NCI-H526 treated with DMSO at 0.1 percent for 48 hours (cell line): ENCODE results near the gene ADAMTS15.

Source experiments
- DNase-seq: peaks from one replicate; lab custom pipeline; 2025; lab: John Stamatoyannopoulos, UW

Gene ADAMTS15

GRCh38 chr11:130457623-130458409 lies 9.4 kb downstream of the ADAMTS15 start:
- DNase-seq: no peak

- no peak for DNase-seq
These were observed 9.9 kb downstream of the ADAMTS15 start for GRCh38 chr11:130458410-130458729.

- DNase-seq: no peak
These were observed 11.1 kb downstream of the ADAMTS15 start for GRCh38 chr11:130459521-130459920.

- DNase-seq: no peak
These were observed 13.8 kb downstream of the ADAMTS15 start for GRCh38 chr11:130462101-130462885.

GRCh38 chr11:130462931-130463330 lies 14.5 kb downstream of the ADAMTS15 start:
- DNase-seq: no peak

GRCh38 chr11:130464291-130464812 lies 15.9 kb downstream of the ADAMTS15 start:
- DNase-seq: no peak

- no peak for DNase-seq
These were observed 16.8 kb downstream of the ADAMTS15 start for GRCh38 chr11:130465263-130465662.

- DNase-seq: no peak
These were observed 18.9 kb downstream of the ADAMTS15 start for GRCh38 chr11:130467116-130467900.

- DNase-seq: no peak
These were observed 20.7 kb downstream of the ADAMTS15 start for GRCh38 chr11:130469181-130469580.

GRCh38 chr11:130470832-130471706 lies 22.6 kb downstream of the ADAMTS15 start:
- no peak for DNase-seq

- DNase-seq: no peak
These were observed 23.4 kb downstream of the ADAMTS15 start for GRCh38 chr11:130471731-130472433.

GRCh38 chr11:130472434-130472961 lies 24.1 kb downstream of the ADAMTS15 start:
- DNase-seq: no peak

GRCh38 chr11:130473056-130473794 lies 24.8 kb downstream of the ADAMTS15 start:
- DNase-seq: no peak

GRCh38 chr11:130473795-130474377 lies 25.4 kb downstream of the ADAMTS15 start:
- no peak for DNase-seq

GRCh38 chr11:130474637-130475400 lies 26.4 kb downstream of the ADAMTS15 start:
- no peak for DNase-seq

GRCh38 chr11:130475426-130476053 lies 27.1 kb downstream of the ADAMTS15 start:
- DNase-seq: no peak

GRCh38 chr11:130476200-130476921 lies 27.9 kb downstream of the ADAMTS15 start:
- no peak for DNase-seq
